Measurements from ENCODE around the gene PPFIA4. TPM values are rescaled to one million over a fixed set of nuclear protein-coding genes. Genes with fewer than 3 reads are reported as not detected.

Gene PPFIA4
- total and polyA plus RNA-seq, 2 donors (not counting 3 experiments of a cell fraction or from before 2014, with no cell fraction given) = 0.17 to 0.22 TPM

GRCh38 chr1:203036537-203036936 is 10.2 kb downstream of the PPFIA4 start:
- BruUV-seq (replicated peaks) = no TSS peak

More at GRCh38 chr1:203036537-203036936, 10.2 kb downstream of the PPFIA4 start:
- dilution Hi-C loops (cut with MboI; ENCODE audit: extremely low pct_ligation_motif_present, low sequenced_read_pairs) = no loop called here
- Histone ChIP-seq H3K4me3 (replicated peaks in 1 of 3; ENCODE audit: insufficient read depth in 1 of 3, low read depth in 1 of 3, low read length in 3 of 3) (no peak overlapping the region), H3K36me3 (ENCODE audit: control insufficient read depth in 2 of 2, extremely low read depth in 1 of 2, insufficient read depth in 2 of 2, low read length in 2 of 2) (no peaks in the 10 kb centered on the region), H3K9me3 (replicated peaks; ENCODE audit: control insufficient read depth, insufficient read depth, low read length) (no peaks in the 10 kb centered on the region), H2AFZ (ENCODE audit: low read depth, low read length) (no peak overlapping the region), H3K9me1 (replicated peaks; ENCODE audit: control insufficient read depth, extremely low read depth, insufficient read depth, low read length) (no peaks in the 10 kb centered on the region), H4K20me1 (replicated peaks; ENCODE audit: control insufficient read depth, extremely low read depth, insufficient read depth, low read length) (no peaks in the 10 kb centered on the region), H3K4me1 (ENCODE audit: control insufficient read depth, extremely low read depth, insufficient read depth, low read length) (no peaks in the 10 kb centered on the region), H3K9ac (replicated peaks; ENCODE audit: extremely low read depth, insufficient read depth, low read length) (no peak overlapping the region), H3K4me2 (ENCODE audit: insufficient read depth, low read length) (no peak overlapping the region), H3K27ac (ENCODE audit: insufficient read depth, low read depth, low read length) (no peak overlapping the region), H3K79me2 (ENCODE audit: control insufficient read depth, insufficient read depth, low read length) (no peaks in the 10 kb centered on the region), H3K27me3 (ENCODE audit: control insufficient read depth in 2 of 2, insufficient read depth in 2 of 2, low read length in 2 of 2) (peaks cover 3 to 17% of the 10 kb centered on the region in 2 experiments)
- POLR2A ChIA-PET = no interaction called here
- intact Hi-C loops (cut with micrococcal nuclease) = loop anchor here (5.0 to 10.0 kb wide), 2 partner anchors 81 to 288 kb away; no protein-coding TSS in a partner anchor
- DNase-seq (ENCODE audit: low read depth, low spot score) (no peak), FAIRE-seq (no peak)
- TF ChIP-seq FOS (IDR thresholded peaks at IDR 0.05; ENCODE audit: borderline replicate concordance, insufficient read depth, low read length) = no peak
- TF ChIP-seq CTCF (IDR thresholded peaks at IDR 0.05; ENCODE audit: extremely low read depth in 1 of 2, insufficient read depth in 1 of 2, low read depth in 1 of 2, low read length in 2 of 2) = no peak
- no peak for TF ChIP-seq POLR2A (IDR thresholded peaks at IDR 0.05; ENCODE audit: low read depth, low read length)
- TF ChIP-seq, protein P1, sequence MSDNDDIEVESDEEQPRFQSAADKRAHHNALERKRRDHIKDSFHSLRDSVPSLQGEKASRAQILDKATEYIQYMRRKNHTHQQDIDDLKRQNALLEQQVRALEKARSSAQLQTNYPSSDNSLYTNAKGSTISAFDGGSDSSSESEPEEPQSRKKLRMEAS (IDR thresholded peaks at IDR 0.05; ENCODE audit: insufficient read depth, insufficient read length) = no peak
- TF ChIP-seq POLR2AphosphoS5 (IDR thresholded peaks at IDR 0.05; ENCODE audit: insufficient read depth, low read depth, low read length) = no peak
- no peak for TF ChIP-seq MYC (IDR thresholded peaks at IDR 0.05; ENCODE audit: low read depth, low read length)
- TF ChIP-seq GATA2 (IDR thresholded peaks at IDR 0.05; ENCODE audit: insufficient read depth, insufficient read length, low read depth, low read length) = no peak
- no peak for TF ChIP-seq EZH2 (IDR thresholded peaks at IDR 0.05; ENCODE audit: borderline replicate concordance, low read depth, low read length, severe bottlenecking)
- no peak for TF ChIP-seq JUN (IDR thresholded peaks at IDR 0.05; ENCODE audit: borderline replicate concordance, insufficient read depth, insufficient read length, low read depth)
- CTCF ChIA-PET = interaction anchor here (1.1 to 4.5 kb wide), 4 partner anchors 82 to 232 kb away, joined by 3 to 42 read pairs (median 16); no protein-coding TSS in a partner anchor

All from endothelial cell of umbilical vein (primary cell).